B cell (primary cell): ENCODE results near the gene FAF2. TPM values are rescaled to one million over a fixed set of nuclear protein-coding genes. Genes with fewer than 3 reads are reported as not detected.
"Not testable (repeated sequence)": the region's sequence is repeated elsewhere in the genome, so short reads cannot be mapped to it uniquely, and the experiment has no call there.

Source experiments
- ATAC-seq: fragments of 200-7000 bp; cut with Tn5 transposase; one replicate; pipeline ENCODE4 v1.10.0; 2021; ENCODE audit warnings: low read depth, mild to moderate bottlenecking, moderate number of reproducible peaks, moderate library complexity
- CTCF ChIA-PET: fragments of 350-600 bp; sonication (Branson Sonifier 250); formaldehyde crosslinking; loops from one replicate; lab custom pipeline; 2021; ENCODE audit warnings: antibody characterized with exemption, inconsistent platforms; lab: Charles Lee
- POLR2A ChIA-PET: fragments of 350-600 bp; sonication (Branson Sonifier 250); formaldehyde crosslinking; loops from one replicate; lab custom pipeline; 2021; ENCODE audit warnings: antibody characterized with exemption; lab: Charles Lee
- DNase-seq: peaks from one replicate; pipeline ENCODE4 v3.0.0; 2013
- H2AFZ ChIP-seq: 2 replicates; pipeline ENCODE4 v1.6.1; 2012; ENCODE audit warnings: mild to moderate bottlenecking, low read depth, low read length; ENCODE audit not compliant: insufficient read depth, poor library complexity, severe bottlenecking
- H3K27ac ChIP-seq, 2 donors: 1 replicate in 1 of 2; 2 replicates in 1 of 2; pipeline ENCODE4 v1.5.1; 2012 to 2013; ENCODE audit warnings: low read length in 2 of 2, mild to moderate bottlenecking in 2 of 2, moderate library complexity in 1 of 2
- H3K27me3 ChIP-seq, 4 experiments: fragments of 200-600 bp in 1 of 4; sonication (generic) in 1 of 4; replicated peaks in 1 of 4; 1 replicate in 2 of 4; 2 replicates in 2 of 4; pipeline versions ENCODE4 v1.6.1 to v1.7.0; 2013 to 2016; ENCODE audit warnings: low read length in 3 of 4, mild to moderate bottlenecking in 2 of 4, mixed read lengths in 1 of 4, moderate library complexity in 1 of 4; ENCODE audit not compliant: insufficient read depth in 4 of 4, control insufficient read depth in 3 of 4; ENCODE audit errors: control extremely low read depth in 1 of 4
- H3K36me3 ChIP-seq, 2 experiments: replicated peaks in 1 of 2; 1 replicate in 1 of 2; 2 replicates in 1 of 2; pipeline versions ENCODE4 v1.6.1 to v1.7.1; 2013; ENCODE audit warnings: low read length in 1 of 2; ENCODE audit not compliant: insufficient read depth in 2 of 2, control insufficient read depth in 1 of 2; ENCODE audit errors: control extremely low read depth in 1 of 2, extremely low read depth in 1 of 2
- H3K4me1 ChIP-seq, 2 donors: fragments of 200-600 bp in 1 of 2; sonication (generic) in 1 of 2; 1 replicate in 1 of 2; 2 replicates in 1 of 2; pipeline versions ENCODE4 v1.5.1 to v1.6.1; 2013 to 2017; ENCODE audit warnings: low read length in 2 of 2; ENCODE audit not compliant: control insufficient read depth in 2 of 2, insufficient read depth in 2 of 2
- H3K4me2 ChIP-seq: replicated peaks from 2 replicates; pipeline ENCODE3; 2012; ENCODE audit warnings: mild to moderate bottlenecking, low read depth, low read length; ENCODE audit not compliant: poor library complexity, severe bottlenecking
- H3K4me3 ChIP-seq, 5 experiments: fragments of 200-600 bp in 1 of 5; sonication (generic) in 1 of 5; 1 replicate in 3 of 5; 2 replicates in 2 of 5; pipeline versions ENCODE4 v1.5.1 to v1.7.0; 2011 to 2016; ENCODE audit warnings: low read length in 4 of 5, mild to moderate bottlenecking in 4 of 5, low read depth in 2 of 5, control low read depth in 1 of 5, moderate library complexity in 1 of 5; ENCODE audit not compliant: insufficient read depth in 1 of 5; ENCODE audit errors: control extremely low read depth in 1 of 5, extremely low read depth in 1 of 5
- H3K79me2 ChIP-seq: fragments of 200-600 bp; sonication (generic); one replicate; pipeline ENCODE4 v1.6.0; 2016; ENCODE audit warnings: low read length; ENCODE audit not compliant: control insufficient read depth, insufficient read depth
- H3K9ac ChIP-seq: fragments of 200-600 bp; sonication (generic); 2 replicates; pipeline ENCODE4 v1.6.1; 2017; ENCODE audit warnings: mild to moderate bottlenecking, low read length, moderate library complexity
- H3K9me3 ChIP-seq, 3 donors: one replicate each; pipeline versions ENCODE4 v1.6.1 to v1.7.1; 2013; ENCODE audit warnings: low read length in 2 of 3; ENCODE audit not compliant: control insufficient read depth in 2 of 3, insufficient read depth in 1 of 3; ENCODE audit errors: control extremely low read depth in 1 of 3
- H4K20me1 ChIP-seq: 2 replicates; pipeline ENCODE4 v1.6.0; 2012; ENCODE audit warnings: mild to moderate bottlenecking, low read length; ENCODE audit not compliant: insufficient read depth, control insufficient read depth, poor library complexity, severe bottlenecking
- H3K27ac Mint-ChIP-seq: one replicate; pipeline ENCODE4 v1.8.0; 2021; ENCODE audit warnings: mixed read lengths
- H3K27me3 Mint-ChIP-seq: one replicate; pipeline ENCODE4 v1.8.0; 2021; ENCODE audit warnings: mixed read lengths
- H3K4me1 Mint-ChIP-seq: one replicate; pipeline ENCODE4 v1.8.0; 2021; ENCODE audit warnings: mixed read lengths
- H3K4me3 Mint-ChIP-seq: one replicate; pipeline ENCODE4 v1.8.0; 2021; ENCODE audit warnings: mixed read lengths
- H3K9me3 Mint-ChIP-seq: one replicate; pipeline ENCODE4 v1.8.0; 2022; ENCODE audit warnings: mixed read lengths; ENCODE audit not compliant: insufficient read depth
- EZH2 ChIP-seq: IDR thresholded peaks from 2 replicates; pipeline ENCODE4 v1.6.1; 2012; ENCODE audit warnings: borderline replicate concordance, low read depth, mild to moderate bottlenecking, moderate library complexity, low read length; ENCODE audit not compliant: insufficient read depth, poor library complexity, severe bottlenecking
- WGBS: methylation state at CpG from one replicate; pipeline ENCODE4 v1.1.5; 2013; ENCODE audit warnings: missing lambda C conversion rate; ENCODE audit not compliant: insufficient coverage; 5-methylcytosine and 5-hydroxymethylcytosine counted together
- intact Hi-C: fragments of 100-400 bp; cut with micrococcal nuclease; formaldehyde crosslinking; loops from one replicate; pipeline ENCODE4 v1.10.0; 2022
- polyA plus RNA-seq: library from polyadenylated mRNA; depleted of rRNA; stranded (reverse); fragments of >200 nt; gene quantifications from 2 replicates; pipeline ENCODE4 v1.2.3, GENCODE V29; 2012
- total RNA-seq, 2 donors: library from RNA; stranded (reverse); fragments of 120-200 nt in 1 of 2; gene quantifications; 1 replicate in 1 of 2; 2 replicates in 1 of 2; pipeline versions ENCODE4 v1.2.3 to v1.2.4, GENCODE V29; 2013 to 2022
- TF ChIP-seq, protein P1 (sequence below): fragments of 200-600 bp; IDR thresholded peaks from one replicate; pipeline ENCODE4 v1.8.0; 2022; ENCODE audit warnings: antibody characterized with exemption, mild to moderate bottlenecking

FAF2 gene
- total and polyA plus RNA-seq, 2 donors (not counting 1 experiment from before 2014, with no cell fraction given), result 10.9 to 35.1 TPM

DNA sequence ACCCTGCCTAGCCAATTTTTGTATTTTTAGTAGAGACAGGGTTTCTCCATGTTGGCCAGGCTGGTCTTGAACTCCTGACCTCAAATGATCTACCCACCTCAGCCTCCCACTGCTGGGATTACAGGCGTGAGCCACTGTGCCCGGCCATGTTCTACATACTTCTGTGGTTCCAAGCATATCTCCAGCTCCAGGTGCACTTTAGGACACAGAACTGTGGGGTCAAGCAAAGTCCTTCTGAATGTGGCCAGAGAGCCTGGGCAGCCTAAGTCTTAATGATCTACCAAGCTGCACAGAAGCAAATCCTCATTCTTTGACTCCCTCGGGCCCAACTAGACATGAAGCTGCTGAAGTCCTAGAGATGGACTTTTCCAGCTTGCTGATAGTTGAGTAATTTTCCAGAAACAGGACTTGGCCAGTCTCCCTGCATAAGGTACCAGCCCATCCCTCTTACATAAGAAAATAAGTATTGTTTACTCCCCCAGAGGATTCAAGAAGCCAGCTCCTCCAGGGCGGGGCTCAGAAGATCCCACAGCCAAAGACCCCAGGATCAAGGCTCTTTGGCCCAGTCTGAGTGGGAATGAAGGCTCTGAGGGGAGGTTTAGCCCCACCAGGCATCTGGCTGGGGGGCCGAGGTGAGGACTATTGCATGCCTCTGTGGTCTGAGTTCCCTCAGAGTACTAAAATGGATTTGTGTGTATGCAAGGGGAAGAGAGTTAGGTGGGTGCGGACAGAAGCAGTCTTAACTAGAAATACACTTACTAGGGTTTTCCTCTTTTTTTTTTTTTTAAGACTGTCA lies 40.5 kb upstream of the FAF2 start:
- ATAC-seq (no peak), DNase-seq (no peak)
- Histone ChIP-seq H3K79me2 (peaks cover 3% of the 10 kb centered on the region), H2AFZ (no peak overlapping the region), H4K20me1 (peaks cover 8% of the 10 kb centered on the region), H3K27me3 (no peaks in the 10 kb centered on the region), H3K4me2 (no peak overlapping the region), H3K27ac (no peak overlapping the region), H3K9ac (no peak overlapping the region), H3K9me3 (no peaks in the 10 kb centered on the region), H3K4me1 (no peaks in the 10 kb centered on the region), H3K4me3 (no peak overlapping the region), H3K36me3 (peaks cover 1 to 17% of the 10 kb centered on the region in 2 experiments)
- Mint-ChIP-seq H3K27me3 (no peaks in the 10 kb centered on the region), H3K27ac (no peak overlapping the region), H3K4me3 (no peak overlapping the region), H3K9me3 (no peaks in the 10 kb centered on the region), H3K4me1 (no peaks in the 10 kb centered on the region)
- no peak for TF ChIP-seq EZH2
- TF ChIP-seq, protein P1, sequence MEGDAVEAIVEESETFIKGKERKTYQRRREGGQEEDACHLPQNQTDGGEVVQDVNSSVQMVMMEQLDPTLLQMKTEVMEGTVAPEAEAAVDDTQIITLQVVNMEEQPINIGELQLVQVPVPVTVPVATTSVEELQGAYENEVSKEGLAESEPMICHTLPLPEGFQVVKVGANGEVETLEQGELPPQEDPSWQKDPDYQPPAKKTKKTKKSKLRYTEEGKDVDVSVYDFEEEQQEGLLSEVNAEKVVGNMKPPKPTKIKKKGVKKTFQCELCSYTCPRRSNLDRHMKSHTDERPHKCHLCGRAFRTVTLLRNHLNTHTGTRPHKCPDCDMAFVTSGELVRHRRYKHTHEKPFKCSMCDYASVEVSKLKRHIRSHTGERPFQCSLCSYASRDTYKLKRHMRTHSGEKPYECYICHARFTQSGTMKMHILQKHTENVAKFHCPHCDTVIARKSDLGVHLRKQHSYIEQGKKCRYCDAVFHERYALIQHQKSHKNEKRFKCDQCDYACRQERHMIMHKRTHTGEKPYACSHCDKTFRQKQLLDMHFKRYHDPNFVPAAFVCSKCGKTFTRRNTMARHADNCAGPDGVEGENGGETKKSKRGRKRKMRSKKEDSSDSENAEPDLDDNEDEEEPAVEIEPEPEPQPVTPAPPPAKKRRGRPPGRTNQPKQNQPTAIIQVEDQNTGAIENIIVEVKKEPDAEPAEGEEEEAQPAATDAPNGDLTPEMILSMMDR, result no peak
- intact Hi-C loops, result no loop called here
- ChIA-PET CTCF (interaction anchor here (2.4 kb wide), 1 partner anchor 9 kb away, joined by 8 read pairs; the partner anchor contains the start of gene CLTB), POLR2A (no interaction called here)
- 98% methylated on average over 4 of the region's 6 CpGs for WGBS

DNA sequence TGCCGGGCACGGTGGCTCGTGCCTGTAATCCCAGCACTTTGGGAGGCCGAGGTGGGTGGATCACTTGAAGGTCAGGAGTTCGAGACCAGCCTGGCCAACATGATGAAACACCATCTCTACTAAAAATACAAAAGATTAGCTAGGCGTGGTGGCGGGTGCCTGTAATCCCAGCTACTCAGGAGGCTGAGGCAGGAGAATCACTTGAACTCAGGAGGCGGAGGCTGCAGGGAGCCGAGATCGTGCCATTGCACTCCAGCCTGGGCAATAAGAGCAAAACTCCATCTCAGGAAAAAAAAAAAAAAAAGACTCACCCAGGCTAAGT lies 40.0 kb upstream of the FAF2 start:
- H3K9me3 Mint-ChIP-seq, H4K20me1 ChIP-seq, H3K4me1 Mint-ChIP-seq, H3K9me3 ChIP-seq, H3K79me2 ChIP-seq, H3K9ac ChIP-seq, intact Hi-C loops, H3K27ac Mint-ChIP-seq, H2AFZ ChIP-seq, H3K27me3 Mint-ChIP-seq, H3K4me2 ChIP-seq, H3K4me3 Mint-ChIP-seq, H3K4me1 ChIP-seq, H3K4me3 ChIP-seq, DNase-seq, ATAC-seq, POLR2A ChIA-PET, H3K27me3 ChIP-seq, H3K27ac ChIP-seq: not testable (repeated sequence)
- peaks cover 1 to 17% of the 10 kb centered on the region in 2 experiments for H3K36me3 ChIP-seq
- 100% methylated on average over 2 of the region's 10 CpGs for WGBS
- CTCF ChIA-PET, result interaction anchor here (2.4 kb wide), 1 partner anchor 8 kb away, joined by 8 read pairs; the partner anchor contains the start of gene CLTB
